ENCODE measurements around the gene TMEM252.

- TF ChIP-seq POLR2A (IDR thresholded peaks at IDR 0.05; ENCODE audit: low read depth, low read length) (no peak), TAF1 (IDR thresholded peaks at IDR 0.05; ENCODE audit: borderline replicate concordance, low read depth, low read length) (no peak)
Measured at GRCh38 chr9:68498816-68499215, 41.9 kb downstream of the TMEM252 start.

Measured in GM12892 (cell line).